ENCODE measurements around the gene S100Z. TPM values are rescaled to one million over a fixed set of nuclear protein-coding genes. Genes with fewer than 3 reads are reported as not detected.

Gene S100Z
- total and polyA plus RNA-seq, 2 of the 8 experiments (the other 6 are each of a cell fraction or from before 2014, with no cell fraction given) = 0.30 TPM; not detected in 1

- H3K23me2 ChIP-seq (ENCODE audit: low read depth, low read length) = no peaks in the 10 kb centered on the region; the same call in 1 of the 2 replicates
- ChIA-PET POLR2A (ENCODE audit: partially characterized antibody) (interaction anchor here (0.5 to 2.6 kb wide), 3 partner anchors 12 to 1204 kb away, joined by 3 to 11 read pairs (median 6); partner anchors contain the start of gene F2RL1), CTCF (ENCODE audit: partially characterized antibody) (interaction anchor here (1.3 to 1.5 kb wide), 2 partner anchors 25 to 56 kb away, joined by 3 read pairs; no protein-coding TSS in a partner anchor)
- no peak overlapping the region for H2AFZ ChIP-seq (ENCODE audit: low read length)
- H3K4me3 ChIP-seq (ENCODE audit: extremely low read depth in 1 of 4, insufficient read depth in 2 of 4, low read depth in 3 of 4, low read length in 4 of 4) = no peak overlapping the region
- H3K4ac ChIP-seq (replicated peaks; ENCODE audit: insufficient read length, low read depth, low read length) = no peak overlapping the region
- H2BK15ac ChIP-seq (ENCODE audit: low read length) = no peak overlapping the region
- H2BK120ac ChIP-seq (replicated peaks; ENCODE audit: low read depth, low read length) = no peak overlapping the region
- peaks cover 0 to 24% of the 10 kb centered on the region in 2 experiments; a peak in 2 of 4 replicates for H3K79me2 ChIP-seq (ENCODE audit: control insufficient read depth in 1 of 2, insufficient read depth in 2 of 2, low read length in 2 of 2)
- no peak overlapping the region for H2BK12ac ChIP-seq (ENCODE audit: low read depth, low read length)
- no peaks in the 10 kb centered on the region for H3K27me3 ChIP-seq (replicated peaks in 1 of 4; ENCODE audit: control insufficient read depth in 3 of 4, extremely low read depth in 1 of 4, insufficient read depth in 3 of 4, low read length in 3 of 4)
- no peak overlapping the region for H3K18ac ChIP-seq (ENCODE audit: extremely low read depth, low read length)
- peaks cover 0 to 3% (median 0%) of the 10 kb centered on the region in 4 experiments; a peak in 1 of 7 replicates for H3K4me1 ChIP-seq (replicated peaks in 1 of 4; ENCODE audit: control insufficient read depth in 3 of 4, insufficient read depth in 4 of 4, low read length in 3 of 4)
- no peak overlapping the region for H3K4me2 ChIP-seq (ENCODE audit: insufficient read depth in 1 of 2, low read depth in 2 of 2, low read length in 2 of 2)
- peak overlapping the region; percentile 66; the same call in 1 of the 2 replicates for H2BK5ac ChIP-seq (ENCODE audit: low read depth, low read length)
- H3K36me3 ChIP-seq (ENCODE audit: control insufficient read depth in 2 of 4, insufficient read depth in 4 of 4, low read length in 3 of 4) = peaks cover 5 to 29% (median 14%) of the 10 kb centered on the region in 4 experiments; a peak in 7 of 8 replicates
- H3K79me1 ChIP-seq (ENCODE audit: low read depth, low read length) = no peaks in the 10 kb centered on the region; the same call in none of the 2 replicates
- H3K56ac ChIP-seq (replicated peaks; ENCODE audit: insufficient read length, low read depth, low read length) = no peak overlapping the region
- H2BK20ac ChIP-seq (ENCODE audit: low read length) = no peak overlapping the region
- DNase-seq (ENCODE audit: low read depth in 1 of 2, low spot score in 2 of 2) (no peak), FAIRE-seq (peak; percentile 85)
- whole genome bisulfite sequencing, 2 experiments (ENCODE audit: extremely low coverage in 1 of 2, insufficient coverage in 1 of 2, insufficient read length in 1 of 2, insufficient replicate concordance in 2 of 2, low coverage in 1 of 2, low lambda C conversion rate in 2 of 2, missing lambda C conversion rate in 1 of 2) = 57% methylated on average over 2 of the region's 2 CpGs; no CpG with 5 or more reads in 1 of the 2 experiments
- H4K91ac ChIP-seq (replicated peaks; ENCODE audit: insufficient read length, low read length) = no peak overlapping the region
- H2AK5ac ChIP-seq (ENCODE audit: low read depth, low read length) = no peak overlapping the region; the same call in 1 of the 2 replicates
- peaks cover 2 to 7% of the 10 kb centered on the region in 2 experiments for H4K20me1 ChIP-seq (replicated peaks in 1 of 2; ENCODE audit: control insufficient read depth in 1 of 2, insufficient read depth in 2 of 2, low read length in 2 of 2)
- no peaks in the 10 kb centered on the region for H3K9me3 ChIP-seq (ENCODE audit: insufficient read depth in 2 of 2, low read depth in 1 of 2, low read length in 1 of 2)
- no peak overlapping the region for H3K23ac ChIP-seq (ENCODE audit: insufficient read length)
- peak in 1 of 2 experiments; percentile 32; a peak in 1 of 3 replicates for TF ChIP-seq EP300 (IDR thresholded peaks at IDR 0.05; ENCODE audit: borderline replicate concordance in 1 of 2, low read depth in 2 of 2, low read length in 2 of 2)
- TF ChIP-seq SP4 (IDR thresholded peaks at IDR 0.05; ENCODE audit: low read length) = no peak
- TF ChIP-seq TCF12 (IDR thresholded peaks at IDR 0.05; ENCODE audit: low read depth, low read length) = no peak
- TF ChIP-seq CBX5 (IDR thresholded peaks at IDR 0.05; ENCODE audit: low read depth, low read length) = no peak
- no peak for TF ChIP-seq PHF8 (conservative IDR thresholded peaks at IDR 0.05; ENCODE audit: low read depth, low read length)
- TF ChIP-seq JUN (IDR thresholded peaks at IDR 0.05; ENCODE audit: low read depth, low read length) = no peak
- TF ChIP-seq TBP (IDR thresholded peaks at IDR 0.05; ENCODE audit: low read depth, low read length) = no peak
- no peak for TF ChIP-seq KDM5A (IDR thresholded peaks at IDR 0.05; ENCODE audit: low read length)
- TF ChIP-seq SUZ12 (IDR thresholded peaks at IDR 0.05; ENCODE audit: low read length) = no peak
- TF ChIP-seq TEAD4 (IDR thresholded peaks at IDR 0.05; ENCODE audit: low read depth, low read length) = peak; percentile 78
- TF ChIP-seq RFX5 (IDR thresholded peaks at IDR 0.05; ENCODE audit: borderline replicate concordance, low read depth, low read length) = no peak
- TF ChIP-seq SP1 (IDR thresholded peaks at IDR 0.05; ENCODE audit: low read depth, low read length) = no peak
- no peak overlapping the region for H3K27ac ChIP-seq (ENCODE audit: low read depth, low read length)
- no peak overlapping the region for H4K5ac ChIP-seq (ENCODE audit: insufficient read length, low read depth, low read length)
- no peak overlapping the region for H3K14ac ChIP-seq (ENCODE audit: insufficient read length)
- H3K9ac ChIP-seq (replicated peaks in 1 of 4; ENCODE audit: extremely low read depth in 1 of 4, low read depth in 3 of 4, low read length in 3 of 4) = no peak overlapping the region
- H4K8ac ChIP-seq (ENCODE audit: extremely low read depth, insufficient read depth, low read length) = no peak overlapping the region
Measured at GRCh38 chr5:76831110-76831452, 18.7 kb upstream of the S100Z start.
